HUES6 (cell line): ENCODE results near the gene KIRREL1.

Experiments
- H3K27ac ChIP-seq: 2 replicates; pipeline ENCODE4 v1.7.0; 2013; ENCODE audit warnings: low read depth, mild to moderate bottlenecking, low read length, inconsistent platforms
- H3K27me3 ChIP-seq: 2 replicates; pipeline ENCODE4 v1.6.1; 2013; ENCODE audit warnings: low read length; ENCODE audit not compliant: control insufficient read depth, insufficient read depth
- H3K36me3 ChIP-seq: 2 replicates; pipeline ENCODE4 v1.6.1; 2013; ENCODE audit warnings: low read length; ENCODE audit not compliant: control insufficient read depth, insufficient read depth
- H3K4me1 ChIP-seq: 2 replicates; pipeline ENCODE4 v1.6.1; 2013; ENCODE audit warnings: low read length; ENCODE audit not compliant: control insufficient read depth, insufficient read depth
- H3K4me3 ChIP-seq: 2 replicates; pipeline ENCODE4 v1.5.1; 2013; ENCODE audit warnings: low read depth, low read length
- H3K9ac ChIP-seq: one replicate; pipeline ENCODE4 v1.6.1; 2013; ENCODE audit warnings: mild to moderate bottlenecking, low read length
- H3K9me3 ChIP-seq: 2 replicates; pipeline ENCODE4 v1.6.1; 2013; ENCODE audit warnings: low read depth, low read length; ENCODE audit not compliant: control insufficient read depth, insufficient read depth

Gene KIRREL1

GRCh38 chr1:158037008-158037865 is 43.8 kb downstream of the KIRREL1 start:
- no peaks in the 10 kb centered on the region for H3K27me3 ChIP-seq
- peaks cover 37% of the 10 kb centered on the region for H3K4me1 ChIP-seq
- no peaks in the 10 kb centered on the region for H3K9me3 ChIP-seq
- peak overlapping the region; percentile 21; the same call in 1 of the 2 replicates for H3K27ac ChIP-seq
- H3K4me3 ChIP-seq, result no peak overlapping the region
- no peaks in the 10 kb centered on the region for H3K36me3 ChIP-seq
- H3K9ac ChIP-seq, result peak overlapping the region; percentile 27

- H3K27me3 ChIP-seq, result no peaks in the 10 kb centered on the region
- peaks cover 37% of the 10 kb centered on the region for H3K4me1 ChIP-seq
- H3K4me3 ChIP-seq, result no peak overlapping the region
- peak overlapping the region; percentile 27 for H3K9ac ChIP-seq
- peak overlapping the region; percentile 21; the same call in 1 of the 2 replicates for H3K27ac ChIP-seq
- H3K36me3 ChIP-seq, result no peaks in the 10 kb centered on the region
- H3K9me3 ChIP-seq, result no peaks in the 10 kb centered on the region
Observed at GRCh38 chr1:158037866-158038359, 44.5 kb downstream of the KIRREL1 start.

- H3K4me1 ChIP-seq, result peaks cover 46% of the 10 kb centered on the region
Observed at GRCh38 chr1:158038793-158039192, 45.3 kb downstream of the KIRREL1 start.

DNA sequence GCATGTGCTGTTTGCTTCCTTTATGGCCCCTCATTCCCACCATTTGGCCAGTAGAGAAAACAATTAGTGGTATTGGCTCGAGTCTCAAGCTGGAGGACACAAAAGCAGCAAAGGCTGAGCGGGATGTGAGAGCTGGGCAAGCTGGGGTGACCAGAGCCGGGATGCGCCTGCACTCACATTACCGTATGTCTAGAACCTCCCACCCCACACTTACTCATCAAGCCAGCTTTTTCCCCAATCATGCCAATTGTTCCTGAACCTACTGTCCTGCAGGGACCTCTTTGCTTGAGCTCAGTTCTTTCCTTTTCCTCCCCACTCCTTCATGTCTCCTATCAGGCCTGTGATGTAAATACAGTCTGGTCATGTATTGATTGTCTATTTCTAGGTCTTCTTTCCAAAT is 45.9 kb downstream of the KIRREL1 start:
- peaks cover 49% of the 10 kb centered on the region for H3K4me1 ChIP-seq
- H3K27ac ChIP-seq, result no peak overlapping the region

More at GRCh38 chr1:158038793-158039192, 45.3 kb downstream of the KIRREL1 start:
- Histone ChIP-seq H3K27me3 (no peaks in the 10 kb centered on the region), H3K9ac (no peak overlapping the region), H3K27ac (no peak overlapping the region), H3K9me3 (no peaks in the 10 kb centered on the region), H3K36me3 (no peaks in the 10 kb centered on the region), H3K4me3 (no peak overlapping the region)

DNA sequence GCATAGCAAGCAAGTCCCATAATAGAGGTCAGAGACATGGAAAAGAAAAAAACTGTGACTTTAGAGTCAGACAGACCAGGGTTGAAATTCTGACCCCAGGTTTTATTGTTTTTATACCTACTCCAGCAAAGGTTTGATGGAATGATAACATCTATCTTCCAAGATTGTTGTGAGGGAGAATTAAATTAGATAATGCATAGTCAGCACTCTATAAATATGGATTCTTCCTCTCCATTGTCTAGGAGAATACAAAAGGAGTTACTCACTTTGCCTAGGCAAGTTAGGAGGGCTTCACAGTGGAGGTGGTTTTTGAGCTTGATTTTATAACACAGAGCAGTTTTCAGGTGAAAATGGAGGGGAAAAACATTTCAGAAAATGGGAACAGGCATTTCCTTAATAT is 46.9 kb downstream of the KIRREL1 start:
- no peak overlapping the region for H3K4me3 ChIP-seq
- H3K27ac ChIP-seq, result no peak overlapping the region
- no peak overlapping the region for H3K9ac ChIP-seq
- H3K9me3 ChIP-seq, result no peaks in the 10 kb centered on the region
- no peaks in the 10 kb centered on the region for H3K27me3 ChIP-seq
- no peaks in the 10 kb centered on the region for H3K36me3 ChIP-seq
- peaks cover 52% of the 10 kb centered on the region for H3K4me1 ChIP-seq

More for the DNA sequence above, 45.9 kb downstream of the KIRREL1 start:
- Histone ChIP-seq H3K36me3 (no peaks in the 10 kb centered on the region), H3K4me3 (no peak overlapping the region), H3K9ac (no peak overlapping the region), H3K27me3 (no peaks in the 10 kb centered on the region), H3K9me3 (no peaks in the 10 kb centered on the region)

GRCh38 chr1:158043232-158043631 is 49.8 kb downstream of the KIRREL1 start:
- Histone ChIP-seq H3K27me3 (no peaks in the 10 kb centered on the region), H3K9ac (no peak overlapping the region), H3K27ac (no peak overlapping the region), H3K4me3 (no peak overlapping the region), H3K9me3 (no peaks in the 10 kb centered on the region), H3K4me1 (peaks cover 47% of the 10 kb centered on the region), H3K36me3 (no peaks in the 10 kb centered on the region)

DNA sequence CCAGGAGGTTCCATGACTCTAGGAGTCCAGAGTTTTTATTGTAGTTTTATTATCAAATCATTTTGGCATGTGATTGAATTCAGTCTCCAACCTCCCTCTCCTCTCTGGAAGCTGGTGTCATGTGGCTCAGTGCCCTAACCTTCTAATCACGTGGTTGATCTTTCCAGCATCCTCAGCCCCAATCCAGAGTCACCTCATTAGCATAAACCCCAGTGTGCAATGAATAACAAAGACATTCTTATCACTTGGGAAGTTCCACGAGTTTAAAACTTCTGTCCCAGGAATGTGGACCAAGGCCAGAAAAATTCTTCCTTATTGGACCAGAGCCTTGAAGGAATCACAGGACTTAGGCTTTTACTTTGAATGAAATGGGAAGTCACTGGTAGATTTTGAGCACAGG is 52.2 kb downstream of the KIRREL1 start:
- Histone ChIP-seq H3K9me3 (no peaks in the 10 kb centered on the region), H3K36me3 (no peaks in the 10 kb centered on the region), H3K9ac (no peak overlapping the region), H3K4me3 (no peak overlapping the region; the same call in 1 of the 2 replicates), H3K4me1 (peaks cover 32% of the 10 kb centered on the region), H3K27me3 (no peaks in the 10 kb centered on the region), H3K27ac (no peak overlapping the region)

GRCh38 chr1:158046715-158047510 is 53.5 kb downstream of the KIRREL1 start:
- H3K27me3 ChIP-seq, result no peaks in the 10 kb centered on the region
- H3K4me3 ChIP-seq, result no peak overlapping the region
- H3K4me1 ChIP-seq, result peaks cover 32% of the 10 kb centered on the region
- no peak overlapping the region for H3K27ac ChIP-seq
- no peak overlapping the region for H3K9ac ChIP-seq
- peaks cover 5% of the 10 kb centered on the region; the same call in 1 of the 2 replicates for H3K36me3 ChIP-seq
- no peaks in the 10 kb centered on the region for H3K9me3 ChIP-seq

DNA sequence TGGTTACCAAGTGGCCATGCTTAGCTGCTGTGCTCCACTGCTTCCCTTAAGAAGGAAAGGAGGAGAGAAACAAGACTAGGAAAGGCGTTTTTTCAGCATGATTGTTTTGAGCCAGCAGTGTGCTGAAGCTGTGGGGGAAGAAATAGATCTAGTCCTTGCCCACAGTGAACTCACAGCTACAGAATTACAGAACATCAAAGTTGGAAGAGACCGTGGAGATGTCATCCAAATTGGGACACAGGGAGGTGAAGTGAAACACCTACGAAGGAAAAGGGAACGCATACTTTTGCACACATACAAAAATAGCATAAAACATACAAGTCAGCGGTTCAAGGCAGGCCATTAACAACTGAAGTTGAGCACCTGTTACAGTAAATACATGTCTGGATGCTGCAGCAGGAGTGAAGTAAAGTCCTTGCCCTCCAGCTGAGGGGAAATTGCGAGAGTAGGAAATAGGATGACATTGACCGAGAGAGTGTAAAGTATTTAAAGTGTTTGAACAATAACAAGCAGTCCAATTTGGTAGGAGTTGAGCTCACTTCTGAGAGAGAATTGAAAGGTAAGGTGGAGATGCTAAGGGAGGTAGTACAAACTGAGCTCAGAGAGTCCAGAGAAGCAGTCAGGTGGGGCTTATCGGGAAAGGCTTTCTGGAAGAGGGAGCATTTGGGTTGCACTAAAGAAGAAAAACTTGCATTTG is 55.1 kb downstream of the KIRREL1 start:
- Histone ChIP-seq H3K27me3 (no peaks in the 10 kb centered on the region), H3K9me3 (no peaks in the 10 kb centered on the region), H3K27ac (no peak overlapping the region), H3K4me3 (no peak overlapping the region), H3K36me3 (peaks cover 5% of the 10 kb centered on the region; the same call in 1 of the 2 replicates), H3K4me1 (peaks cover 30% of the 10 kb centered on the region), H3K9ac (no peak overlapping the region)

GRCh38 chr1:158049853-158050252 is 56.4 kb downstream of the KIRREL1 start:
- Histone ChIP-seq H3K9me3 (no peaks in the 10 kb centered on the region), H3K4me1 (peaks cover 22% of the 10 kb centered on the region), H3K27ac (no peak overlapping the region), H3K9ac (no peak overlapping the region), H3K36me3 (peaks cover 5% of the 10 kb centered on the region; the same call in 1 of the 2 replicates), H3K4me3 (no peak overlapping the region), H3K27me3 (no peaks in the 10 kb centered on the region)
